Measurements from ENCODE around the gene ANKRD39.

DNA sequence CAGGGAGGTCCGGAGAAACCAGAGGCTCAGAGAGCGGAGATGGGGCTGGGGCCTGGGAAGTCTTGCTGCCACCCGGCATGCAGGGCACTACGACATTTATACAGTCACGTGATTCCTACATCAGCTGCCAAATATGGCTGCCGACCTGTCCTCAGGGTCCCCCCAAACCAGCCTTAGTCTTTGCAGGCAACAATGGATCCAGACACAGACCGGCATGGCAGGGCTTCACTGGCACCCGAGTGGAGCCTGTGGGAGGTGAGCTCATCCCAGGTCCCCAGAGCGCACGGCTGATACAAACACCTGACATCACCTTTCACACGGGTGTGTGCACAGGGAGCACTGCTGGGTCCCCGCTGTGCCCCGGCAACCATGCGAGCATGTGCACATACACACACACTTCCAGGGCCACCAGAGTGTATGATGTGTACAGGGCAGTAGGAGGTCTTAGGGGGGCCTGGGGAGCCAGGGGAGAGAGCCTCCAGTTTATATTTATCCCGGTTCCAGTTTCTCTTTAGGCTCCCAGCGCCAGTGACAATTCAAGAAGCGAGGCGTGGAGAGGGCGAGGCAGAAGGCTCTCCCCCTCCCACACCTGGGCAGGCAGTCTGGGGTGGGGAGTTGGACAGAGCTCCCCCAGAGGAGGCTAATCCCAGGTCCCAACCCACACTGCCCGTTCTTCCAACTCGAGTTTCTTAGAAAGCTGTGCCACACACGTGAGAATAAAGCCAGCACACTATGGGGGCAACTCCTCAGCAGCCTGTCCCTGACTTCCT, 9.4 kb upstream of the ANKRD39 start:
- no peak for TF ChIP-seq CTCF (IDR thresholded peaks at IDR 0.05)
- TF ChIP-seq EP300 (IDR thresholded peaks at IDR 0.05) = no peak
- no peak for TF ChIP-seq POLR2A (IDR thresholded peaks at IDR 0.05)
- no peak for TF ChIP-seq POLR2AphosphoS5 (IDR thresholded peaks at IDR 0.05)
